ENCODE measurements around the gene PDP2. TPM values are rescaled to one million over a fixed set of nuclear protein-coding genes. Genes with fewer than 3 reads are reported as not detected.

The PDP2 gene
- total and polyA plus RNA-seq, 9 of the 15 experiments (the other 6 are each of a cell fraction or from before 2014, with no cell fraction given) = 2.5 to 24.3 (median 7.2) TPM

DNA sequence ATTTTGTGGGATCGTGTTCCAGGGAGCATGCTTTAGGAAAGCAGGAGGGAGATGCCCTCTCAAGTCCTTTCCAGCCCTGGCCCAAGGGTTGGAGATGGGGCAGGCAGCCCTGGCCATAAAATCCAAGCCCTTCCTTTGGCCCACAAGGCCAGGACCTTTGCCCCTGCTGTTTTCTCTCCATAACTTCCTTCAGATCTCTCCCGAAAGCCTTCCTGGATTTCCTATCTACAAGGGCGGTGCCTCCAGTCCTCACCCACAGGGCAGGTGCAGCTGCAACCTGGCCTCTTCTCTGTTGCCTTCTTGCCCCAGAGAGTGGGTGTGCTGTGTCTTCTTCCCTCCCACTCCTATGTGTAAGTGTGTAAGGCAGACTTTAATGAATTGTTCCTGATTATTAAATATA lies 8.5 kb upstream of the PDP2 start:
- TF ChIP-seq ZNF766 (CRISPR knock-in tag; conservative IDR thresholded peaks at IDR 0.05) (no peak), KLF16 (IDR thresholded peaks at IDR 0.05) (no peak), ZNF140 (CRISPR knock-in tag; IDR thresholded peaks at IDR 0.05) (no peak), ZNF23 (CRISPR knock-in tag; IDR thresholded peaks at IDR 0.05) (no peak), ZNF175 (CRISPR knock-in tag; IDR thresholded peaks at IDR 0.05; ENCODE audit: low read depth) (no peak), RBM39 (optimal IDR thresholded peaks at IDR 0.05; ENCODE audit: low read depth, low read length) (no peak), HIVEP1 (CRISPR knock-in tag; IDR thresholded peaks at IDR 0.05) (no peak), KDM4B (IDR thresholded peaks at IDR 0.05; ENCODE audit: borderline replicate concordance in 2 of 2, low read depth in 1 of 2) (no peak)
- TF ChIP-seq, protein P1, sequence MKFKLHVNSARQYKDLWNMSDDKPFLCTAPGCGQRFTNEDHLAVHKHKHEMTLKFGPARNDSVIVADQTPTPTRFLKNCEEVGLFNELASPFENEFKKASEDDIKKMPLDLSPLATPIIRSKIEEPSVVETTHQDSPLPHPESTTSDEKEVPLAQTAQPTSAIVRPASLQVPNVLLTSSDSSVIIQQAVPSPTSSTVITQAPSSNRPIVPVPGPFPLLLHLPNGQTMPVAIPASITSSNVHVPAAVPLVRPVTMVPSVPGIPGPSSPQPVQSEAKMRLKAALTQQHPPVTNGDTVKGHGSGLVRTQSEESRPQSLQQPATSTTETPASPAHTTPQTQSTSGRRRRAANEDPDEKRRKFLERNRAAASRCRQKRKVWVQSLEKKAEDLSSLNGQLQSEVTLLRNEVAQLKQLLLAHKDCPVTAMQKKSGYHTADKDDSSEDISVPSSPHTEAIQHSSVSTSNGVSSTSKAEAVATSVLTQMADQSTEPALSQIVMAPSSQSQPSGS (CRISPR knock-in tag; IDR thresholded peaks at IDR 0.05) = no peak
- TF ChIP-seq, protein P2, sequence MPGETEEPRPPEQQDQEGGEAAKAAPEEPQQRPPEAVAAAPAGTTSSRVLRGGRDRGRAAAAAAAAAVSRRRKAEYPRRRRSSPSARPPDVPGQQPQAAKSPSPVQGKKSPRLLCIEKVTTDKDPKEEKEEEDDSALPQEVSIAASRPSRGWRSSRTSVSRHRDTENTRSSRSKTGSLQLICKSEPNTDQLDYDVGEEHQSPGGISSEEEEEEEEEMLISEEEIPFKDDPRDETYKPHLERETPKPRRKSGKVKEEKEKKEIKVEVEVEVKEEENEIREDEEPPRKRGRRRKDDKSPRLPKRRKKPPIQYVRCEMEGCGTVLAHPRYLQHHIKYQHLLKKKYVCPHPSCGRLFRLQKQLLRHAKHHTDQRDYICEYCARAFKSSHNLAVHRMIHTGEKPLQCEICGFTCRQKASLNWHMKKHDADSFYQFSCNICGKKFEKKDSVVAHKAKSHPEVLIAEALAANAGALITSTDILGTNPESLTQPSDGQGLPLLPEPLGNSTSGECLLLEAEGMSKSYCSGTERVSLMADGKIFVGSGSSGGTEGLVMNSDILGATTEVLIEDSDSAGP (CRISPR knock-in tag; IDR thresholded peaks at IDR 0.05) = no peak
- H3K9ac ChIP-seq (ENCODE audit: insufficient read depth in 1 of 2, low read depth in 2 of 2, low read length in 2 of 2) = no peak overlapping the region
- FAIRE-seq (no peak), ATAC-seq (no peak), DNase-seq (ENCODE audit: extremely low read depth in 1 of 4, low spot score in 3 of 4) (no peak)
- ChIA-PET CTCF (ENCODE audit: low intra/inter-chr PET ratio) (no interaction called here), POLR2A (interaction anchor here (0.6 to 1.0 kb wide), 2 partner anchors 375 to 465 kb away, joined by 3 read pairs; no protein-coding TSS in a partner anchor)
- H3K4me1 ChIP-seq (replicated peaks in 1 of 2; ENCODE audit: control insufficient read depth in 2 of 2, insufficient read depth in 2 of 2, low read length in 2 of 2) = peaks cover 5 to 16% of the 10 kb centered on the region in 2 experiments; a peak in 3 of 5 replicates
- peaks cover 2% of the 10 kb centered on the region for H3K9me1 ChIP-seq (ENCODE audit: control insufficient read depth, insufficient read depth, low read length)
- H3K4me3 ChIP-seq = no peak overlapping the region
- H3K27ac ChIP-seq (ENCODE audit: extremely low read depth, low read depth, low read length) = no peak overlapping the region
- WGBS (ENCODE audit: insufficient coverage, low coverage, missing lambda C conversion rate) = 37% methylated on average over 3 of the region's 3 CpGs
- no peaks in the 10 kb centered on the region for H3K9me3 ChIP-seq (replicated peaks; ENCODE audit: control insufficient read depth, insufficient read depth, low read depth, low read length)
- in situ Hi-C loops (cut with MboI) = no loop called here
- H2AFZ ChIP-seq (ENCODE audit: low read depth, low read length) = no peak overlapping the region
- H3K27me3 ChIP-seq (ENCODE audit: control insufficient read depth in 2 of 2, insufficient read depth in 2 of 2, low read length in 2 of 2) = no peaks in the 10 kb centered on the region
- no peaks in the 10 kb centered on the region for H3K79me2 ChIP-seq (ENCODE audit: control insufficient read depth, insufficient read depth, low read length)
- no peaks in the 10 kb centered on the region for H3K36me3 ChIP-seq (ENCODE audit: control insufficient read depth, insufficient read depth, low read length)
- BruUV-seq (replicated peaks) = no TSS peak
- intact Hi-C loops (cut with micrococcal nuclease) = loop anchor here (2.0 kb wide), 1 partner anchor 211 kb away; no protein-coding TSS in a partner anchor
- H3K4me2 ChIP-seq (ENCODE audit: insufficient read depth, low read length) = no peak overlapping the region
- no peaks in the 10 kb centered on the region for H4K20me1 ChIP-seq (replicated peaks; ENCODE audit: control insufficient read depth, insufficient read depth, low read length)

All from K562 (cell line).